ENCODE data around the gene ZNF787.

The ZNF787 gene

DNA sequence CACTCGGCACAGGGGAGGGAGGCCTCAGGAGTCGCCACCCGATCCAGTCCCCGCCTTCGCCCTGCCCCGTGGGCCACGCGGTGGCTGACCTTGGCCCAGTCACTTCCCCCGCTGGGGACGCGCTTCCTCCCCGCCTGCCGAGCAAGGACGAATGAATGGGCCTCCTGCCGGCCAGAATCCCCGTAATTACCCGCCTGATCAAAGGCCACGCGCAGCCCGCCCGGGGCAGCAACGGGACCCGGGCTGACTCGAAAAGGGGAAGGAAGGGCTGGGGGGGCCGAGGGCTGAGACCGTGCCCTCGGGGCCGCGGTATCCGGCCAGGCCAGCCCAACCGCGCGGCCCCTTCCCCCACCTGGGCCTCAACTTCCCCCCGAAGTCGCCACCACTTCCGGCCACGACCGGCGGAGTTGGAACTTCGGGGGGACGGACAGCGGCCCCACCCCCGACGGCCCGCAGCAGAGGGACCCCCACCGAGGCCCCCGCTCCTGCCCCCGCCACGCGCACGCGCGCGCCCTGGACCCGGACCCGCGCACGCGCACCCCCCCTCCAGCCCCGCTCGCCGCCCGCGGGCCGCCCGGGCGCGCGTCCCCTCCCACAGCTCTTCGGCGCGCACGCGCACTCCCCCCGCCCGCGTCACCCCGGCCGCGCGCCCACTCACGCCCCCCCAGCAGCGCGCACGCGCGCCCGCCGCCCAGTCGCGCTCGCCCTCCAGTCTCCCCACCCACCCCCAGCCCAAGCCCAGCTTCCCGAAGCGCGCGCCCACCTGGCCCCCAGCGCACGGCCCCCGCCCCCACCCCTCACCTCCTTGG is 520 bp downstream of the ZNF787 start:
- DNase-seq (ENCODE audit: low read depth, low spot score), result peak; percentile 59

GRCh38 chr19:56120002-56120370 is 1.1 kb downstream of the ZNF787 start:
- DNase-seq (ENCODE audit: low read depth, low spot score), result no peak

GRCh38 chr19:56119582-56119978 is 1.5 kb downstream of the ZNF787 start:
- no peak for DNase-seq (ENCODE audit: low read depth, low spot score)

- DNase-seq (ENCODE audit: low read depth, low spot score), result no peak
Observed at GRCh38 chr19:56118666-56119581, 2.2 kb downstream of the ZNF787 start.

- no peak for DNase-seq (ENCODE audit: low read depth, low spot score)
Observed at GRCh38 chr19:56117889-56118288, 3.2 kb downstream of the ZNF787 start.

DNA sequence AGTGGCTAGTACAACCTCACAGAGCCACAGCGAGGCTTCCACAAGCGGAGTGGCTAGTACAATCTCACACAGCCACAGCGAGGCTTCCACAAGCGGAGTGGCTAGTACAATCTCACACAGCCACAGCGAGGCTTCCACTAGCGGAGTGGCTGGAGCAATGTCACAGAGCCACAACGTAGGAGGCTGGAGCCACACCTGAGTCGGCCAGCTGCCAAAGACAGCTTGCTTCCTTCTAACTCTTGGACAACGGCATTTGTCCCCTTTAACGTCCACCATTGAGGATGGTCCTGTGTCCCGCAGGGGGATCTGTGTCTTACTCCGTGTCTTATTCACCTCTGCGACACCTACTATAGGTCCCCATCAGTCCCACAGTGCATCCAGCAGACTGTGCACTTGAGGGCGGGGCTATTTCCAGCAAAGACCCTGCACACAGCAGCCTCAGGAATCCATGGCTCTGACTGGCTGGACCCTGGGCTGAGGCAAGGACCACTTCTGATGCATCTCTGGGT is 3.7 kb downstream of the ZNF787 start:
- no peak for DNase-seq (ENCODE audit: low read depth, low spot score)

- no peak for DNase-seq (ENCODE audit: low read depth, low spot score)
Observed at GRCh38 chr19:56116606-56117005, 4.5 kb downstream of the ZNF787 start.

- DNase-seq (ENCODE audit: low read depth, low spot score), result no peak
Observed at GRCh38 chr19:56115490-56115889, 5.6 kb downstream of the ZNF787 start.

DNA sequence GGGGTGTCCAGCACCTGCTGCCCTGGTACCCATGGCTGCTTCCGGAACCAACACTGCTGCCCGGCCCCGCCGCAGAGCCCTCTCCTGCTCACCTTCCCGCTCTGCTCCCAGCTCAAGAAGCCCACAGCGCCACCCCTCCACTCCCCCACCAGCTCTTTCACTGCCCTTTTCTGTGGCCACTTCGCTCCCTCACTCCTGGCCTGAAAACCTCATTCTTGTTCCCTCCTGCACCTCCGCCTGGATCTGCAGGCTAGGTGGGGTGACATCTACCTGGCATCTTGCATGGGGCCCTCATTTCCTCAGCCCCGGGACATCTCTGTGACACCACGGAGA is 6.4 kb downstream of the ZNF787 start:
- DNase-seq (ENCODE audit: low read depth, low spot score), result no peak

DNA sequence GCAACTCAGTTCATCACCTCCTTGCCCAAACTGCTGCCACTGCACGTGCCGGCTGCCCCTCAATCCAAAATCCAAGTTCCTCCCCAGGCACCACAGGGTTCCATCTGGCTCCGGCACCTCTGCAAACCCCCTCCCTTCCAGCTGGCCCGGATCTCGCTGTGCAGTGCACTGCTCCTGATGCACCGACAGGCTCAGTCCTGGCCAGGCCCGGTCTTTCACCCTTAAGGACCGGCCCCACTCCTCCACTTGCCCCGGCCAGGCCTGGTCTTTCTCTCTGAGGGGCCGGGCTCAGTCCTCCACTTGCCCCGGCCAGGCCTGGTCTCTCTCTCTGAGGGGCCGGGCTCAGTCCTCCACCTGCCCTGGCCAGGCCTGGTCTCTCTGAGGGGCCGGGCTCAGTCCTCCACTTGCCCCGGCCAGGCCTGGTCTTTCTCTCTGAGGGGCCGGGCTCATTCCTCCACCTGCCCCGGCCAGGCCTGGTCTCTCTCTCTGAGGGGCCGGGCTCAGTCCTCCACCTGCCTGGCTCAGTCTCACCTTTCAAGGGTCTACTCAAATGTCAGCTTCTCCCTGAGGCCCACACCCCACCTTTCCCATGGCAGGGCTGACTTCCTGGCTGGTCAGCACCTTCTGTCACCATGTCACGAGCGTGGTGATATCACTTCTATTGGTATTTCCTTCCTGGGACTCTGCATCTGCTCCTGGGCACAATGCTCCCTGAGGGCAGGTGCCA is 6.9 kb downstream of the ZNF787 start:
- no peak for DNase-seq (ENCODE audit: low read depth, low spot score)

DNA sequence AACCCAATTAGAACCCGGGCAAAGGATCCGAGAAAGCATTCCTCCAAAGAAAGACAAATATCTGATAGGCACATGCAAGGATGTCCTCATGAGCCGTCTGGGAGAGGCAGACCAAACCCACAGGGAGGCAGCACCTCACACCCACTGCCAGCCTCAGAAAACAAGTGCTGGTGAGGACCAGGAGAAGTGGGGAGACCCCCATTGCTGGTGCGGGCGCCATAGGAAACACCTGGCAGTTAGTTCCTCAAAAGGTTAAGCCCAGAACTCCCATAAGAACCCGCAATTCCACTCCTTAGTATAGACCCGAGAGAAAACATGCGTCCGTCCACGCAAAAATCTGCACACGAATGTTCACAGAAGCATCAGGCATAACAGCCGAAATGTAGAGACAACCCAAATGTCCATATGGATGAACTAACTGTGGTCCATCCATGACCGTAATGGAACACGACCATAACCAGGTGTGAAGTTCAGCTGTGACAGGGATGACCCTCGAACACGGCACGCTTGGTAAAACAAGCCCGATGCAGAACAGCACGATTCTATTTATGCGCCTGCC is 7.9 kb downstream of the ZNF787 start:
- DNase-seq (ENCODE audit: low read depth, low spot score), result no peak

GRCh38 chr19:56112313-56112709 is 8.8 kb downstream of the ZNF787 start:
- no peak for DNase-seq (ENCODE audit: low read depth, low spot score)

DNA sequence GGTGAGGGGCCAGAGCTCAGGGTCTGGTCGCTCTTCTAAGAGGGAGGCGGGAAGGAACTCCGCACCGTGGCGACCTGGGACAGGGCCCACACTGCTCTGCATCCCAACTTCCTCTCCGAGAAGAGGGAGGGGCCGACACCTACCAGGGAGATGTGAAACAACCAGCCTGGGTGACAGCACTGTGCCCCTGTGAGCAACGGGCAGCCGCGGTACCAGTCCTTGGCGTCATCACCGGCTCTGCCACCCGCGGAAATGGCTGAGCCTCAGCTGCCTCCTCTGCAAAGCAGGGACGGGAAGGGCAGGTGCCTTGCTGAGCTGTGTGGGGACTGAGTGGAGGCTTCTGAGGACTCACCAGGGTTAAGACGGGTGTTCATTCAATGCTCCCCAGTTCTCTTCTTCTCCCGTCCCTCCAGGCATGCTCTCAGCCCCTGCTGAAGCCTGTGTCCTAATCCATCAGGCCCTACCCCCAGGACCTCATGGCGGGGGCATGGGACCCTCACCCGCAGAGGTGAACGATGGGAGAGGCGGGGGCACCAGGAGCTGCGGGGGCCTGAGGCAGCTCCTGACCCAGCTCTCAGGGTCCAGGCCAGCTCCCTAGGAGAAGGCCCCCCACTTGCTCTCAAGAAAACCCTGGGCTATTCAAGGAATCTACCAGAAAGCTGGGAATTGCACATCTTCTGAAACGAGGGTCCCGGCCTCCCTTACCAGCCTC is 9.3 kb downstream of the ZNF787 start:
- DNase-seq (ENCODE audit: low read depth, low spot score), result no peak

GRCh38 chr19:56110515-56111448 is 10.3 kb downstream of the ZNF787 start:
- no peak for DNase-seq (ENCODE audit: low read depth, low spot score)

DNA sequence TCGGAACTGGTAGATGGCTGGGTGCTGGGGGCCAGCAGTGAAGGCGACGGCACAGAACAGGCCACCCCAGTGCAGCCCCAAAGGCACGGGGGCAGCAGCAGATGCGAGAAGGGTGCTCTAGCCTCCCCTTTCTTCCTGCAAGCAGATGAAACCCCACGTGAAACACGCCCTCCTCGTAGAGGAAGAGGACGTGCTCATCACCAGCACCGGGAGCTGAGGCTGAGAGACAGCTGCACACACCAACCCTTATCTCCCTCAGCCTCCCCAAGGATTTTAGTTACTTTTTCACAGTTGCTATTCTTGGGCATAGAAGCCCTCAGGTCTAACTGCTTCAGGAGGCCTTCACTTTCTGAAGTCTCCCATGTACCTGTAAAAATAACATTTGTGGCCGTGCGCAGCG is 11.9 kb downstream of the ZNF787 start:
- DNase-seq (ENCODE audit: low read depth, low spot score), result no peak

- no peak for DNase-seq (ENCODE audit: low read depth, low spot score)
Observed at GRCh38 chr19:56108447-56109195, 12.5 kb downstream of the ZNF787 start.

DNA sequence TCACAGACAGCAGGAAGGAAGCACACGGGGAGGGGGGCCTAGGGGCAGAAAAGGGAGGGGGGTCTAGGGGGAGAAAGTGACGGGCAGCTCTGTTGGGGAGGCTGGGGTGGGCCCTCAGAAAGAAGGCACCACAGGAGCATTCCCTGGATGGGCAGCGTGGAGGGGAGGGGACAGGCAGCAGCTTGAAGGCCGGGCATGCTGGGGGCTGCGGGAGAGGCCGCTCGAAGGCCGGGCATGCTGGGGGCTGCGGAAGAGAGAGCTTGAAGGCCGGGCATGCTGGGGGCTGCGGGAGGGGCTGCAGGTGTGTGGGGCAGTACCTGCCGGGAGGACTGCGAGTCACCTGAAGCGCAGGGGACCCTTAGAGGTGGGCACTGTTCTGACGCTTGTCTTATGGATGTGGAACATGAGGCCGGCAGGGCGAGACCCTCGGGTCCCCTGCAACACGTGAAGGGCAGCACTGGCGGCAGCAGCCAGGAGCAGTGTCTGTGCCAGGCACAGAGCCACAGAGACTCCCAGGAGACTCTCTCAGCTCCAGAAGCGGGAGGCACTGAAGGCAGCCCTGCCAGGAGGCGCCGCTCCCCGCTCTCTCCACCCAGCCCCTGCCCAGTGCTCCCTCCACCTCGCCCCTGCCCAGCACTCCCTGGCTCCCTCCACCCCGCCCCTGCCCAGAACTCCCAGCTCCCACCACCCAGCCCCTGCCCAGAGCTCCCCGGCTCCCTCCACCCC is 13.3 kb downstream of the ZNF787 start:
- no peak for DNase-seq (ENCODE audit: low read depth, low spot score)

DNA sequence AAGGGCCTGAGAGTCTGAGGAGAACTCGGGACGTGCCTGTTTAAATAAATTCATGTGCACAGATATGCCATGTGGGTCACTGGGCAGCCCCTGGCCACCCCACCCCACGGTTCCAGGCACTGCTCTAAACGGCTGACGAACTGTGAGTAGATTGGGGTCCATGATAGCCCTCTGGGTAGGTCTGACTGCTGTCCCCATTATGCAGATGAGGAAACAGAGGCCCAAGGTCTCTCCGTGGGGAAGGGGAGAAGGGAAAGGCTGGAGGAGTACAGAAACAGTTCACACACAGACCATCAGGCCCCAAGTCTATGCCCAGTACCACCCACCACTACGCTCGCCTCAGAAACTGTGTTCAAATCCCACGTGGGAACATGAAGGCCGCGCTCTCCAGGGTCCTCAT is 14.1 kb downstream of the ZNF787 start:
- DNase-seq (ENCODE audit: low read depth, low spot score), result no peak
